MCF 10A (cell line): ENCODE measurements around the gene INPP4A. TPM values are rescaled to one million over a fixed set of nuclear protein-coding genes. Genes with fewer than 3 reads are reported as not detected.

Source experiments
- BruUV-seq: library from RNA; stranded (reverse); fragments of 400-500 nt; replicated peaks from 2 replicates; lab custom pipeline; 2021; lab: Mats Ljungman, UMichigan
- CTCF ChIA-PET: fragments of 300-600 bp; sonication (Branson Sonifier 250); formaldehyde crosslinking; extraction: SDS; loops from one replicate; lab custom pipeline; 2021; ENCODE audit warnings: antibody characterized with exemption, inconsistent platforms; lab: Yijun Ruan, JAX
- POLR2A ChIA-PET: fragments of 300-600, 350-650 bp; sonication (Branson Sonifier 250); formaldehyde crosslinking; extraction: SDS; loops from one replicate; lab custom pipeline; 2020; ENCODE audit warnings: antibody characterized with exemption, inconsistent platforms; lab: Yijun Ruan, JAX
- DNase-seq: peaks from one replicate; pipeline ENCODE4 v3.0.0-alpha.2; 2018; ENCODE audit not compliant: unreplicated experiment
- H3K27ac Mint-ChIP-seq: one replicate; pipeline ENCODE4 v1.8.0; 2022; ENCODE audit warnings: mild to moderate bottlenecking, low read depth, mixed read lengths; ENCODE audit not compliant: unreplicated experiment
- H3K27me3 Mint-ChIP-seq: one replicate; pipeline ENCODE4 v1.8.0; 2022; ENCODE audit warnings: mixed read lengths; ENCODE audit not compliant: insufficient read depth, unreplicated experiment
- H3K36me3 Mint-ChIP-seq: one replicate; pipeline ENCODE4 v1.8.0; 2022; ENCODE audit warnings: mild to moderate bottlenecking, moderate library complexity, mixed read lengths; ENCODE audit not compliant: insufficient read depth, unreplicated experiment
- H3K4me1 Mint-ChIP-seq: one replicate; pipeline ENCODE4 v1.8.0; 2022; ENCODE audit warnings: mixed read lengths; ENCODE audit not compliant: insufficient read depth, unreplicated experiment
- H3K4me3 Mint-ChIP-seq: one replicate; pipeline ENCODE4 v1.8.0; 2022; ENCODE audit warnings: mild to moderate bottlenecking, moderate library complexity, mixed read lengths; ENCODE audit not compliant: unreplicated experiment
- H3K9me3 Mint-ChIP-seq: one replicate; pipeline ENCODE4 v1.8.0; 2022; ENCODE audit warnings: mixed read lengths; ENCODE audit not compliant: unreplicated experiment
- intact Hi-C: fragments of 100-400 bp; cut with micrococcal nuclease; formaldehyde crosslinking; loops from 2 replicates; pipeline ENCODE4 v1.14.1; 2022
- total RNA-seq: library from RNA; stranded (reverse); gene quantifications from 2 replicates; pipeline ENCODE4 v1.2.3, GENCODE V29; 2022
- TF ChIP-seq, protein P1 (sequence below): fragments of 200-600 bp; IDR thresholded peaks from one replicate; pipeline ENCODE4 v1.8.0; 2022; ENCODE audit warnings: antibody characterized with exemption, mild to moderate bottlenecking; ENCODE audit not compliant: unreplicated experiment

INPP4A gene
- total RNA-seq, 1 experiment from 2014 or later: 21.5 TPM

DNA sequence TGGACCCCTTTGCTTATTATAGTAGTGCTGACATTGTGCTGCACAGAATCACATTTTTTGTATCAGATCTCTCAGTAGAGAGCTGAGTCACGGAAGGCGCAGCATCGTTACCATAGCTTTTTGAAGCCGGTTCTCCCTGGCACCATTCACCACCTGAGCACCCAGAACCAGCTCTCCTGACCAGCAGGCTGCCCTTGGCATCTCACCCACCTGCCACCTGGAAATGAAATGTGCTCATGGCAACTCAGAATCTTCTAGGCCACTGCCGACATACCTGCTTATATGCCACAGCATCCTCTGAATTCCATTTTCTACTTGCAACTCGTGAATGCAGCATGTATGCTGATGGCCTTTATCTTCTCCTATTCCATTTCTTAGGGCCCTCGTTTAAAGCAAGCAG lies 100.9 kb downstream of the INPP4A start:
- H3K36me3 Mint-ChIP-seq: peaks cover 10% of the 10 kb centered on the region
- no peaks in the 10 kb centered on the region for H3K9me3 Mint-ChIP-seq
- H3K27me3 Mint-ChIP-seq: no peaks in the 10 kb centered on the region
- no peak overlapping the region for H3K27ac Mint-ChIP-seq
- ChIA-PET POLR2A (no interaction called here), CTCF (no interaction called here)
- intact Hi-C loops: no loop called here
- H3K4me3 Mint-ChIP-seq: no peak overlapping the region
- no TSS peak for BruUV-seq
- no peak for DNase-seq
- TF ChIP-seq, protein P1, sequence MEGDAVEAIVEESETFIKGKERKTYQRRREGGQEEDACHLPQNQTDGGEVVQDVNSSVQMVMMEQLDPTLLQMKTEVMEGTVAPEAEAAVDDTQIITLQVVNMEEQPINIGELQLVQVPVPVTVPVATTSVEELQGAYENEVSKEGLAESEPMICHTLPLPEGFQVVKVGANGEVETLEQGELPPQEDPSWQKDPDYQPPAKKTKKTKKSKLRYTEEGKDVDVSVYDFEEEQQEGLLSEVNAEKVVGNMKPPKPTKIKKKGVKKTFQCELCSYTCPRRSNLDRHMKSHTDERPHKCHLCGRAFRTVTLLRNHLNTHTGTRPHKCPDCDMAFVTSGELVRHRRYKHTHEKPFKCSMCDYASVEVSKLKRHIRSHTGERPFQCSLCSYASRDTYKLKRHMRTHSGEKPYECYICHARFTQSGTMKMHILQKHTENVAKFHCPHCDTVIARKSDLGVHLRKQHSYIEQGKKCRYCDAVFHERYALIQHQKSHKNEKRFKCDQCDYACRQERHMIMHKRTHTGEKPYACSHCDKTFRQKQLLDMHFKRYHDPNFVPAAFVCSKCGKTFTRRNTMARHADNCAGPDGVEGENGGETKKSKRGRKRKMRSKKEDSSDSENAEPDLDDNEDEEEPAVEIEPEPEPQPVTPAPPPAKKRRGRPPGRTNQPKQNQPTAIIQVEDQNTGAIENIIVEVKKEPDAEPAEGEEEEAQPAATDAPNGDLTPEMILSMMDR: no peak
- H3K4me1 Mint-ChIP-seq: peaks cover 5% of the 10 kb centered on the region

DNA sequence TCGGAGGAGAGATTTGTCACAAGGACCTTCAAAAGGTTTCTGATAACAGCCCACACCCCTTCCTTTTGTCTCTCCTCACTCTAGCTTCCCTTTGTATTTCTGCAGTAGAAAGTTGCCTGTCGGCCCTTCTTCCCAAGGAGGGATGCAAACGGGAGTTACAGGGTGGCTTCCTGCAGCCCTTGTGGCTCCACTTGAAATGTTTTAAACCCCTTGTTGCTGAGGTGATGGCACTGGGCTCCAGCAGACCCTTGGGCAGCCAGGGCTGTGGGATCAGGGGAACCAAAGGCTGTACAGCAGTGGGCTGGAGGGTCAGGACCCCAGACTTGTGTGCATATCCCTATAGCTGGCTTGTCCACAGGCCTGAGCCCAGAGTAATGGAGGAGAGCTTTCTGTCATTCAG lies 101.5 kb downstream of the INPP4A start:
- H3K27ac Mint-ChIP-seq: no peak overlapping the region
- CTCF ChIA-PET: interaction anchor here (0.6 kb wide), 1 partner anchor 525 kb away, joined by 3 read pairs; no protein-coding TSS in a partner anchor
- POLR2A ChIA-PET: no interaction called here
- no peaks in the 10 kb centered on the region for H3K9me3 Mint-ChIP-seq
- peaks cover 10% of the 10 kb centered on the region for H3K36me3 Mint-ChIP-seq
- H3K4me1 Mint-ChIP-seq: peaks cover 5% of the 10 kb centered on the region
- no peak for DNase-seq
- intact Hi-C loops: no loop called here
- TF ChIP-seq, protein P1: no peak
- BruUV-seq: no TSS peak
- no peaks in the 10 kb centered on the region for H3K27me3 Mint-ChIP-seq
- no peak overlapping the region for H3K4me3 Mint-ChIP-seq

DNA sequence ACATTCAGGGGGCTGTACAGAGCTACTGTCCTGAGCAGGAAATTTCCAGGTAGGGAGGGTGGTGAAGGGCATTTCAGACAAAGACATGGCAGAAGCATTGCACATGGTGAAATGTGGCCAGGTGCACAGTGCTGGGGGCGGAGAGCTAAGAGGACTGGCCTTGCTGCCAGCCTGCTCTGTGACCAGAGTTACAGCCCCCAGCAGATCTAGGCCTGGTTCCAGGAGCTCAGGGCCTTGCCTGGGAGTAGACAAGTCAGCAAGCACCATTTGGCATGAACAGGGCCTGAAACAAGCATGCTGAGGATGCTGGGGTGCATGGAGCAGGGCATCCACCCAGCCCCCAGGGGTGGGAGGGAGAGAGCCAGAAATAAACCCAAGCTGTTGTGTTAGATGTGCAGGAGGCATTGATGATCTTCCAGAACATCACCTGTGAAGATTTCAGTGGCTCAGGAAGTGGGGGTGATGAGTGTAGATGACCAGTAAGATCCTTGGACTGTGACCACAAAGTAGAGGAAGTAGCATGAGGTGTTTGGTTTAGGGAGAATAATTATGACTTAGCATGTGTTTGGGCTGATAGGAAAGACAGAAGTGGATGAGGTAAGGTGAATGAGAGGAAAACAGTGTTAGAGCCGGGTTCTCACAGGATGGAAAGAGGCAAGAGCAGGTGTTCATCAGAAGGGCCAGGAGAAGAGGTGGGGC lies 102.6 kb downstream of the INPP4A start:
- no peak overlapping the region for H3K4me3 Mint-ChIP-seq
- POLR2A ChIA-PET: no interaction called here
- TF ChIP-seq, protein P1: no peak
- no peak for DNase-seq
- CTCF ChIA-PET: interaction anchor here (0.6 kb wide), 1 partner anchor 148 kb away, joined by 3 read pairs; no protein-coding TSS in a partner anchor
- H3K4me1 Mint-ChIP-seq: no peaks in the 10 kb centered on the region
- no peaks in the 10 kb centered on the region for H3K9me3 Mint-ChIP-seq
- no peaks in the 10 kb centered on the region for H3K27me3 Mint-ChIP-seq
- peaks cover 10% of the 10 kb centered on the region for H3K36me3 Mint-ChIP-seq
- no TSS peak for BruUV-seq
- intact Hi-C loops: no loop called here
- H3K27ac Mint-ChIP-seq: no peak overlapping the region

DNA sequence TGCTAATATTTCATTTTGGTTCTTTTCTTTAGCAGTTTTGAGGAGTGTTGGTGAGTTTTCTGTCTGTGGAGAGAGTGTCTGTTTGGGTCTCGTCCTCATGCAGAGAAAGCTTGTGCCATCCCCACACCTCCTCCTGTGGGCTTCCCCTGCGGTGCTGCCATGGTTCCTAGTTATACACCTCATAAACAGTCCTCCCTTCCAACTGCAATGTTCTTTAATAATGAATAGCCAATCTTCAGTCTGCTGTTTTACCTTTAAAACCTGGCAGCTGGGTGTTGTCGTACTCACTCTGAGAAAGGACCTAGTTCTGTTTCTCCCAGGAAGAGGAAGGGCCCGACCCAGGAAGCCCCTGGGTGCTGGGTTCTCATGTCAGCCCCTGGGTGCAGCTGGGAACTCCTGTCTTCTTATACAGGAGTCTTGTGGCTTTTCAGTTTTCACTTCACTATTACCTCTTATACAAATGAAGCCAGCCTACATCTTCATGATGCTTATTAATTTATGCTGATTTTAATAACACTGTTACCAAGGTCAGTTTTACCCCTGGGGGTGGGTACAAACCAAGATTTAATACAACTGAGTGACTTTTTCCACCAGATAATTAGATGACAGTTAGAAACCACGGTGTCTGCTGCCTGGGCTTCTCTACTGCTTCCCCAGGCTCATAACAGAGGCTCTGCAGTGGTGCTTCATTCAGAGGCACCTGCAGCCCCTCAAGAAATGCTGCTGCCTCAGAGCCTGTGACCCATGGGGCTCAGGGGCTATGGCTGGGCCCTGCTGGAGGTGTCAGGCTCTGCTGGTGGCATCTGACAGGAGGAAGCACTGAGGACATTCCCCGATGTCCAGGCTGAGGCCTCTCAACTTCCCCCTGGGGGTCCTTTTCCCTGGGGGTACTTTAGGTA lies 104.5 kb downstream of the INPP4A start:
- ChIA-PET CTCF (no interaction called here), POLR2A (no interaction called here)
- intact Hi-C loops: no loop called here
- H3K4me3 Mint-ChIP-seq: no peak overlapping the region
- no peaks in the 10 kb centered on the region for H3K9me3 Mint-ChIP-seq
- H3K27ac Mint-ChIP-seq: no peak overlapping the region
- H3K4me1 Mint-ChIP-seq: no peaks in the 10 kb centered on the region
- peaks cover 10% of the 10 kb centered on the region for H3K36me3 Mint-ChIP-seq
- DNase-seq: no peak
- H3K27me3 Mint-ChIP-seq: no peaks in the 10 kb centered on the region
- TF ChIP-seq, protein P1: no peak
- BruUV-seq: no TSS peak
